Nephron (organoid): Measurements from ENCODE around the gene MAGI2.

Experiments
- H3K27ac Mint-ChIP-seq, 3 experiments: 2 replicates each; pipeline ENCODE4 v1.8.0; 2020; ENCODE audit warnings: mixed read lengths in 3 of 3, mild to moderate bottlenecking in 2 of 3, moderate library complexity in 1 of 3
- H3K27me3 Mint-ChIP-seq: 2 replicates; pipeline ENCODE4 v1.8.0; 2021; ENCODE audit warnings: low read depth, mild to moderate bottlenecking, moderate library complexity, mixed read lengths
- H3K36me3 Mint-ChIP-seq: 2 replicates; pipeline ENCODE4 v1.8.0; 2020; ENCODE audit warnings: low read depth, mixed read lengths
- H3K4me1 Mint-ChIP-seq: 2 replicates; pipeline ENCODE4 v1.8.0; 2020; ENCODE audit warnings: mixed read lengths
- H3K4me3 Mint-ChIP-seq, 3 experiments: 2 replicates each; pipeline ENCODE4 v1.8.0; 2020; ENCODE audit warnings: mild to moderate bottlenecking in 3 of 3, mixed read lengths in 3 of 3, moderate library complexity in 2 of 3
- H3K9me3 Mint-ChIP-seq: 2 replicates; pipeline ENCODE4 v1.8.0; 2020; ENCODE audit warnings: mixed read lengths
- TF ChIP-seq, protein P1 (sequence below), 3 experiments: fragments of 200-600 bp; sonication (generic); IDR thresholded peaks; one replicate each; pipeline ENCODE4 v1.5.0; 2021; ENCODE audit warnings: antibody characterized with exemption in 3 of 3; ENCODE audit not compliant: unreplicated experiment in 3 of 3

The MAGI2 gene

DNA sequence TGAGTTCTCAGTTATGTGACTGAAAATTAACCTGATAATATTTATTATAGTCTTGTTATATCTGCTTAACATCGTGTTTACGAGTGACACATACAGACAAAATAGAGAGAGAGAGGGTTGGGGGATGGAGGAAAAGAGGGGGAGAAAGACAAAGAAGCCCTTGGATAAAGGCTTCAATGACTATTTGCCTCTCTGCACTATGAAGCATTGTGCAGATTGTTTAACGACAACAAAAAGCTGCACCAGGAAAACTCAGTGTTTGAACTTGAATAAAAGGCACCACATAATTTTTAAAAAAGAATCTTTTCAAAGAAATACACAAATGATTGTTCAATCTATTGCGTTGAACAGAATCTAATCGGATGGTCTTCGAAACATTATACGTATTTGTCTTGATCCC, 27.8 kb downstream of the MAGI2 start:
- H3K9me3 Mint-ChIP-seq: no peaks in the 10 kb centered on the region
- no peak overlapping the region for H3K27ac Mint-ChIP-seq
- H3K4me1 Mint-ChIP-seq: no peaks in the 10 kb centered on the region
- TF ChIP-seq, protein P1, sequence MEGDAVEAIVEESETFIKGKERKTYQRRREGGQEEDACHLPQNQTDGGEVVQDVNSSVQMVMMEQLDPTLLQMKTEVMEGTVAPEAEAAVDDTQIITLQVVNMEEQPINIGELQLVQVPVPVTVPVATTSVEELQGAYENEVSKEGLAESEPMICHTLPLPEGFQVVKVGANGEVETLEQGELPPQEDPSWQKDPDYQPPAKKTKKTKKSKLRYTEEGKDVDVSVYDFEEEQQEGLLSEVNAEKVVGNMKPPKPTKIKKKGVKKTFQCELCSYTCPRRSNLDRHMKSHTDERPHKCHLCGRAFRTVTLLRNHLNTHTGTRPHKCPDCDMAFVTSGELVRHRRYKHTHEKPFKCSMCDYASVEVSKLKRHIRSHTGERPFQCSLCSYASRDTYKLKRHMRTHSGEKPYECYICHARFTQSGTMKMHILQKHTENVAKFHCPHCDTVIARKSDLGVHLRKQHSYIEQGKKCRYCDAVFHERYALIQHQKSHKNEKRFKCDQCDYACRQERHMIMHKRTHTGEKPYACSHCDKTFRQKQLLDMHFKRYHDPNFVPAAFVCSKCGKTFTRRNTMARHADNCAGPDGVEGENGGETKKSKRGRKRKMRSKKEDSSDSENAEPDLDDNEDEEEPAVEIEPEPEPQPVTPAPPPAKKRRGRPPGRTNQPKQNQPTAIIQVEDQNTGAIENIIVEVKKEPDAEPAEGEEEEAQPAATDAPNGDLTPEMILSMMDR (IDR thresholded peaks at IDR 0.05; ENCODE audit: unreplicated experiment in 3 of 3): no peak
- H3K27me3 Mint-ChIP-seq: no peaks in the 10 kb centered on the region
- H3K36me3 Mint-ChIP-seq: peaks cover 4% of the 10 kb centered on the region
- no peak overlapping the region for H3K4me3 Mint-ChIP-seq

DNA sequence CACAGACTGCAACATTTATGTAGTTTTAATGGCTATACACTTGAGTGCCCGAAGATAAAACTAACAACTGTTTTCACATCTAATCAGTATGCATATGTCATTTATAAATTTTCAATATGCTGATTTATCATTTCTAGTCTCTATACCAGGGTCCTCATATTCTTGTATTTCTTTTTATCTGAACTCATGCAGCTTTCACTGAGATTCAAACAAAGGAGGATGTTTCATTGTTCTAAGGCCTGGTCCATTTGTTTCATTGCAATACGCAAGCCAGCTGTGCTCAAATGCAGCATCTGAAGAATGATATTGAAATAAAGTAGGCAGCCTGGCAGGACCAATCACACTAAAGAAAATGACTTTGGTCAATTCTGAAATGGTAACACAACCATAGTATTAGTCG, 31.7 kb downstream of the MAGI2 start:
- Mint-ChIP-seq H3K4me3 (no peak overlapping the region), H3K27ac (peak overlapping the region in 2 of 3 experiments; percentile 15 to 65), H3K27me3 (no peaks in the 10 kb centered on the region), H3K9me3 (no peaks in the 10 kb centered on the region), H3K36me3 (peaks cover 4% of the 10 kb centered on the region), H3K4me1 (peaks cover 8% of the 10 kb centered on the region)
- TF ChIP-seq, protein P1 (IDR thresholded peaks at IDR 0.05; ENCODE audit: unreplicated experiment in 3 of 3): no peak

DNA sequence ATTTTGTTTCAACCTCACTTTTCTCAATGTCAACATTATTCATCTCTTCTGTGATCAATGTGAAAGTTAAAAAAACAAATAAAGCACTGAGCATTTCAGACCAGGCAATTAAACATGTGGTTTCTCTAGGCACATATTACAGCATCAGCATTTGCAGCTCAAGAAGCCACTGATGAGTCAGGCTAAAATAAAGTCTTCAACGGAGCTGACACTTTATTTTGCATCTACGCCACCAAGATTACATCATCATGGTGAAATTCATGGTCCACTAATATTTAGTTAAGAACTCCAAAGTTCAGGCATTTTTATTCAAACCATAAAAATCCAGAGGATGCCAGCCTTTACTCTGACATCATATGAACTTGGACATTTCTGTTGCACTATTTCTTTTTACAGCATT, 33.0 kb downstream of the MAGI2 start:
- H3K4me3 Mint-ChIP-seq: peak overlapping the region in 2 of 3 experiments; percentile 7 to 25
- H3K9me3 Mint-ChIP-seq: no peaks in the 10 kb centered on the region
- no peaks in the 10 kb centered on the region for H3K27me3 Mint-ChIP-seq
- H3K36me3 Mint-ChIP-seq: no peaks in the 10 kb centered on the region
- peak overlapping the region; percentile 33 to 84 (median 82) for H3K27ac Mint-ChIP-seq
- TF ChIP-seq, protein P1 (IDR thresholded peaks at IDR 0.05; ENCODE audit: unreplicated experiment in 3 of 3): no peak
- peaks cover 8% of the 10 kb centered on the region for H3K4me1 Mint-ChIP-seq

GRCh38 chr7:79414910-79415309, 38.6 kb downstream of the MAGI2 start:
- no peak overlapping the region for H3K27ac Mint-ChIP-seq
- no peaks in the 10 kb centered on the region for H3K9me3 Mint-ChIP-seq
- TF ChIP-seq, protein P1 (IDR thresholded peaks at IDR 0.05; ENCODE audit: unreplicated experiment in 3 of 3): no peak
- no peaks in the 10 kb centered on the region for H3K36me3 Mint-ChIP-seq
- no peaks in the 10 kb centered on the region for H3K27me3 Mint-ChIP-seq
- peaks cover 2% of the 10 kb centered on the region for H3K4me1 Mint-ChIP-seq
- H3K4me3 Mint-ChIP-seq: no peak overlapping the region

DNA sequence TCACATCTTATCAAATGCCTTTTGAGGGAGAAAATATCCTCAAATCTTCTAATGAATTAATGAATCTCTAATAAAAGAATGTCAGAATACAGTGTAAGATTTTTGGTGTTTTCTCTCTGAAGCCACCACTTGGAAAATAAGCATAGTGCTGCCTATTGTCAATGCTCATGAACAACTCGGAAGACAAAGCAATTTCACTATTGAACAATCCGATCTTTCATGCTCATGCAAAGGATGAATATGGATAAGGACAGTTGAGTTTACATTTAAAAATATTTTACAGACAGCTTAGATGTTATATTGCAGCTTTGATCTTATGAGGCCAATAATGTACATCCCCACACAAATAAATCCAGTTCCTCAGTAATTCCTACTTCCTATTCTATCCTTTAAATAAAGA, 40.6 kb downstream of the MAGI2 start:
- Mint-ChIP-seq H3K4me1 (no peaks in the 10 kb centered on the region), H3K27me3 (no peaks in the 10 kb centered on the region), H3K4me3 (no peak overlapping the region), H3K9me3 (no peaks in the 10 kb centered on the region), H3K36me3 (no peaks in the 10 kb centered on the region), H3K27ac (no peak overlapping the region)
- TF ChIP-seq, protein P1 (IDR thresholded peaks at IDR 0.05; ENCODE audit: unreplicated experiment in 3 of 3): no peak

GRCh38 chr7:79412438-79412837, 41.0 kb downstream of the MAGI2 start:
- no peaks in the 10 kb centered on the region for H3K27me3 Mint-ChIP-seq
- TF ChIP-seq, protein P1 (IDR thresholded peaks at IDR 0.05; ENCODE audit: unreplicated experiment in 3 of 3): no peak
- no peak overlapping the region for H3K27ac Mint-ChIP-seq
- H3K4me1 Mint-ChIP-seq: no peaks in the 10 kb centered on the region
- no peaks in the 10 kb centered on the region for H3K36me3 Mint-ChIP-seq
- no peaks in the 10 kb centered on the region for H3K9me3 Mint-ChIP-seq
- H3K4me3 Mint-ChIP-seq: no peak overlapping the region
